Gastrocnemius medialis (tissue), 4 donors: Measurements from ENCODE around the gene GCLC.
"Not testable (repeated sequence)": the region's sequence is repeated elsewhere in the genome, so short reads cannot be mapped to it uniquely, and the experiment has no call there.

Experiments used
- POLR2A ChIP-seq, 2 donors: fragments of 450-650 bp; IDR thresholded peaks; one replicate each; pipeline ENCODE4 v1.6.1; 2017; ENCODE audit warnings: antibody characterized with exemption in 2 of 2, mild to moderate bottlenecking in 2 of 2, moderate library complexity in 2 of 2
- TF ChIP-seq, protein P1 (sequence below), 5 experiments: fragments of 450-650 bp in 3 of 5; fragments of 200-600 bp in 2 of 5; sonication (generic) in 2 of 5; IDR thresholded peaks in 4 of 5; conservative IDR thresholded peaks in 1 of 5; 1 replicate in 4 of 5; 2 replicates in 1 of 5; pipeline ENCODE4 v1.5.1; 2016 to 2019; ENCODE audit warnings: antibody characterized with exemption in 5 of 5, mild to moderate bottlenecking in 3 of 5, moderate library complexity in 3 of 5

- TF ChIP-seq, protein P1, sequence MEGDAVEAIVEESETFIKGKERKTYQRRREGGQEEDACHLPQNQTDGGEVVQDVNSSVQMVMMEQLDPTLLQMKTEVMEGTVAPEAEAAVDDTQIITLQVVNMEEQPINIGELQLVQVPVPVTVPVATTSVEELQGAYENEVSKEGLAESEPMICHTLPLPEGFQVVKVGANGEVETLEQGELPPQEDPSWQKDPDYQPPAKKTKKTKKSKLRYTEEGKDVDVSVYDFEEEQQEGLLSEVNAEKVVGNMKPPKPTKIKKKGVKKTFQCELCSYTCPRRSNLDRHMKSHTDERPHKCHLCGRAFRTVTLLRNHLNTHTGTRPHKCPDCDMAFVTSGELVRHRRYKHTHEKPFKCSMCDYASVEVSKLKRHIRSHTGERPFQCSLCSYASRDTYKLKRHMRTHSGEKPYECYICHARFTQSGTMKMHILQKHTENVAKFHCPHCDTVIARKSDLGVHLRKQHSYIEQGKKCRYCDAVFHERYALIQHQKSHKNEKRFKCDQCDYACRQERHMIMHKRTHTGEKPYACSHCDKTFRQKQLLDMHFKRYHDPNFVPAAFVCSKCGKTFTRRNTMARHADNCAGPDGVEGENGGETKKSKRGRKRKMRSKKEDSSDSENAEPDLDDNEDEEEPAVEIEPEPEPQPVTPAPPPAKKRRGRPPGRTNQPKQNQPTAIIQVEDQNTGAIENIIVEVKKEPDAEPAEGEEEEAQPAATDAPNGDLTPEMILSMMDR (IDR thresholded peaks at IDR 0.05 in 4 of 5, conservative IDR thresholded peaks at IDR 0.05 in 1 of 5): not testable (repeated sequence)
- not testable (repeated sequence) for TF ChIP-seq POLR2A (IDR thresholded peaks at IDR 0.05)
These were observed 27.5 kb upstream of the GCLC start for GRCh38 chr6:53572379-53572778.
